Hematopoietic multipotent progenitor cell treated with erythropoietin and hydrocortisone succinate and interleukin-3 and kit ligand, for 6 days (in vitro differentiated cells): ENCODE data around the gene PSORS1C1.

Source experiments
- DNase-seq: peaks from one replicate; pipeline ENCODE4 v3.0.0-alpha.2; 2015

The PSORS1C1 gene

GRCh38 chr6:31096656-31097055, 17.9 kb upstream of the PSORS1C1 start:
- DNase-seq, result peak; percentile 24

GRCh38 chr6:31098449-31098938, 16.1 kb upstream of the PSORS1C1 start:
- DNase-seq, result no peak

GRCh38 chr6:31103136-31103535, 11.5 kb upstream of the PSORS1C1 start:
- DNase-seq, result no peak

- no peak for DNase-seq
These were observed 7.5 kb upstream of the PSORS1C1 start for GRCh38 chr6:31107052-31107451.

- DNase-seq, result no peak
These were observed 3.6 kb upstream of the PSORS1C1 start for GRCh38 chr6:31110825-31111582.

- no peak for DNase-seq
These were observed 2.9 kb upstream of the PSORS1C1 start for GRCh38 chr6:31111712-31112111.

GRCh38 chr6:31112478-31112877, 2.1 kb upstream of the PSORS1C1 start, which contains the start of gene C6orf15:
TSS of gene C6orf15 (minus strand) at chr6:31112575. CDS start at chr6:31112555, 20 bp downstream.
- no peak for DNase-seq

GRCh38 chr6:31113861-31114540, 599 bp upstream of the PSORS1C1 start:
- DNase-seq, result no peak

GRCh38 chr6:31114970-31115849, 610 bp downstream of the PSORS1C1 start:
- peak; percentile 54 for DNase-seq

GRCh38 chr6:31115941-31116560, 1.5 kb downstream of the PSORS1C1 start:
- DNase-seq, result no peak

GRCh38 chr6:31116661-31117385, 2.2 kb downstream of the PSORS1C1 start:
- DNase-seq, result no peak

GRCh38 chr6:31118178-31118577, 3.6 kb downstream of the PSORS1C1 start:
- DNase-seq, result no peak

- peak; percentile 48 for DNase-seq
These were observed 5.7 kb downstream of the PSORS1C1 start, which contains the start of gene CDSN for GRCh38 chr6:31120151-31120915. TSS of gene CDSN (minus strand) at chr6:31120446. CDS start at chr6:31120419, 27 bp downstream.

- DNase-seq, result no peak
These were observed 6.7 kb downstream of the PSORS1C1 start for GRCh38 chr6:31121131-31121790.

- no peak for DNase-seq
These were observed 8.4 kb downstream of the PSORS1C1 start for GRCh38 chr6:31122791-31123706.

GRCh38 chr6:31125162-31125561, 10.6 kb downstream of the PSORS1C1 start:
- DNase-seq, result no peak

GRCh38 chr6:31125586-31126363, 11.2 kb downstream of the PSORS1C1 start:
- no peak for DNase-seq

- DNase-seq, result peak; percentile 47
These were observed 12.0 kb downstream of the PSORS1C1 start for GRCh38 chr6:31126396-31127175.
